Kidney (tissue), 14 donors: Measurements from ENCODE around the gene EIF2S2. TPM values are rescaled to one million over a fixed set of nuclear protein-coding genes. Genes with fewer than 3 reads are reported as not detected.
A peak's percentile ranks its signal among the peaks of the same experiment; 100 is the strongest.

ENCODE experiments used
- DNase-seq, 5 donors: peaks; one replicate each; pipeline ENCODE4 v3.0.0-alpha.2; 2013 to 2020
- FAIRE-seq: peaks from 2 replicates; lab custom pipeline; 2012; peaks lifted over from hg19 to GRCh38; lab: Jason Lieb, UNC
- H3K27ac ChIP-seq, 2 donors: one replicate each; pipeline ENCODE4 v1.7.0; 2013; ENCODE audit warnings: low read depth in 2 of 2, low read length in 2 of 2, inconsistent platforms in 1 of 2
- H3K27me3 ChIP-seq: one replicate; pipeline ENCODE4 v1.7.1; 2013; ENCODE audit warnings: low read length, inconsistent platforms; ENCODE audit not compliant: control insufficient read depth, insufficient read depth
- H3K36me3 ChIP-seq, 3 donors: one replicate each; pipeline versions ENCODE4 v1.7.0 to v1.7.1; 2013; ENCODE audit warnings: low read length in 3 of 3, control low read depth in 1 of 3, inconsistent platforms in 1 of 3; ENCODE audit not compliant: insufficient read depth in 3 of 3, control insufficient read depth in 2 of 3
- H3K4me1 ChIP-seq, 3 donors: one replicate each; pipeline versions ENCODE4 v1.7.0 to v1.7.1; 2013; ENCODE audit warnings: low read length in 3 of 3, inconsistent platforms in 1 of 3, low read depth in 1 of 3; ENCODE audit not compliant: control insufficient read depth in 2 of 3, insufficient read depth in 2 of 3
- H3K4me3 ChIP-seq, 3 donors: one replicate each; pipeline versions ENCODE4 v1.7.0 to v1.8.1; 2013; ENCODE audit warnings: low read length in 3 of 3, control low read depth in 1 of 3, inconsistent platforms in 1 of 3
- H3K9ac ChIP-seq, 3 donors: one replicate each; pipeline versions ENCODE4 v1.7.0 to v1.7.1; 2013; ENCODE audit warnings: low read length in 3 of 3, control low read depth in 1 of 3, inconsistent platforms in 1 of 3
- H3K9me3 ChIP-seq, 3 donors: one replicate each; pipeline versions ENCODE4 v1.7.0 to v1.7.1; 2013; ENCODE audit warnings: low read length in 3 of 3, control low read depth in 1 of 3, inconsistent platforms in 1 of 3; ENCODE audit not compliant: control insufficient read depth in 2 of 3, insufficient read depth in 1 of 3
- intact Hi-C: fragments of 100-400 bp; cut with DNase I; formaldehyde crosslinking; loops from one replicate; pipeline ENCODE4 v1.11.1; 2022
- polyA plus RNA-seq: library from polyadenylated mRNA; stranded (reverse); fragments of 350-450 nt; fragmentation: Illumina TruSeq; extraction: RNeasy Lipid Tissue Mini Kit (QIAGEN cat#74804); gene quantifications from one replicate; pipeline ENCODE4 v1.2.3, GENCODE V29; 2014; ENCODE audit warnings: low read depth, low replicate concordance; ENCODE audit not compliant: insufficient read depth
- total RNA-seq: library from RNA; stranded (reverse); fragmentation: NEBNext Ultra II Directional; extraction: Animal tissue kit (Norgen Biotek cat#: 25700); gene quantifications from one replicate; pipeline ENCODE4 v1.2.1, GENCODE V29; 2021
- TF ChIP-seq, protein P1 (sequence below): IDR thresholded peaks from 3 replicates; pipeline ENCODE4 v1.5.1; 2012; ENCODE audit warnings: mild to moderate bottlenecking, moderate library complexity, borderline replicate concordance; ENCODE audit not compliant: insufficient read depth; ENCODE audit errors: extremely low read depth
- donor health status: control.
- donor health status: control.
- donor health status: control.
- donor health status: control.
- donor health status: control.
- donor health status: DM: yes; HTN: yes; CAD: no.
- donor health status: Normal renal cell carcinoma (clear cell type).

The EIF2S2 gene
- total and polyA plus RNA-seq, 2 donors from 2014 or later = 51.2 to 60.3 TPM

DNA sequence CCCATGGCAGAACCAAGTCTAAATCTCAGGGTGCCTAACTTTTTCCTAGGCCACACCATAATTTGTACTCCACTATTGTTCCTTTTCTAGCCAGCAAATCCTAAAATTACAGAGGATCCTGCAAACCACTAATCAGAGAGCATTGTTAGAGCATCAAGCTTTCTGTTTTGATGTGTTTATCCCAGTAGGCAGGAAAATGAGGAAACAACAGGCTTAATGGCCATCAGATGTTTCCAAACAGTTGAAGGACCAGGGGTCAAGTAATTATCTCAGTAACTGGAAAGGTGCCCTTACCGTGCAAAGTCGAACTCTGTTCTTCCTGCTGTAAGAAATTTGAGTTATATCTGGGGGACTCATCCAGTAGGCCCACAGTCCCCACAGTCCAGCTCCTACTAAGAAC is 59.6 kb downstream of the EIF2S2 start:
- no peaks in the 10 kb centered on the region for H3K36me3 ChIP-seq
- DNase-seq (no peak), FAIRE-seq (no peak)
- no peaks in the 10 kb centered on the region for H3K9me3 ChIP-seq
- intact Hi-C loops = no loop called here
- H3K27me3 ChIP-seq = no peaks in the 10 kb centered on the region
- no peak overlapping the region for H3K9ac ChIP-seq
- TF ChIP-seq, protein P1, sequence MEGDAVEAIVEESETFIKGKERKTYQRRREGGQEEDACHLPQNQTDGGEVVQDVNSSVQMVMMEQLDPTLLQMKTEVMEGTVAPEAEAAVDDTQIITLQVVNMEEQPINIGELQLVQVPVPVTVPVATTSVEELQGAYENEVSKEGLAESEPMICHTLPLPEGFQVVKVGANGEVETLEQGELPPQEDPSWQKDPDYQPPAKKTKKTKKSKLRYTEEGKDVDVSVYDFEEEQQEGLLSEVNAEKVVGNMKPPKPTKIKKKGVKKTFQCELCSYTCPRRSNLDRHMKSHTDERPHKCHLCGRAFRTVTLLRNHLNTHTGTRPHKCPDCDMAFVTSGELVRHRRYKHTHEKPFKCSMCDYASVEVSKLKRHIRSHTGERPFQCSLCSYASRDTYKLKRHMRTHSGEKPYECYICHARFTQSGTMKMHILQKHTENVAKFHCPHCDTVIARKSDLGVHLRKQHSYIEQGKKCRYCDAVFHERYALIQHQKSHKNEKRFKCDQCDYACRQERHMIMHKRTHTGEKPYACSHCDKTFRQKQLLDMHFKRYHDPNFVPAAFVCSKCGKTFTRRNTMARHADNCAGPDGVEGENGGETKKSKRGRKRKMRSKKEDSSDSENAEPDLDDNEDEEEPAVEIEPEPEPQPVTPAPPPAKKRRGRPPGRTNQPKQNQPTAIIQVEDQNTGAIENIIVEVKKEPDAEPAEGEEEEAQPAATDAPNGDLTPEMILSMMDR = no peak
- no peak overlapping the region for H3K27ac ChIP-seq
- H3K4me1 ChIP-seq = peaks cover 3 to 17% (median 14%) of the 10 kb centered on the region in 3 donors
- H3K4me3 ChIP-seq = no peak overlapping the region

DNA sequence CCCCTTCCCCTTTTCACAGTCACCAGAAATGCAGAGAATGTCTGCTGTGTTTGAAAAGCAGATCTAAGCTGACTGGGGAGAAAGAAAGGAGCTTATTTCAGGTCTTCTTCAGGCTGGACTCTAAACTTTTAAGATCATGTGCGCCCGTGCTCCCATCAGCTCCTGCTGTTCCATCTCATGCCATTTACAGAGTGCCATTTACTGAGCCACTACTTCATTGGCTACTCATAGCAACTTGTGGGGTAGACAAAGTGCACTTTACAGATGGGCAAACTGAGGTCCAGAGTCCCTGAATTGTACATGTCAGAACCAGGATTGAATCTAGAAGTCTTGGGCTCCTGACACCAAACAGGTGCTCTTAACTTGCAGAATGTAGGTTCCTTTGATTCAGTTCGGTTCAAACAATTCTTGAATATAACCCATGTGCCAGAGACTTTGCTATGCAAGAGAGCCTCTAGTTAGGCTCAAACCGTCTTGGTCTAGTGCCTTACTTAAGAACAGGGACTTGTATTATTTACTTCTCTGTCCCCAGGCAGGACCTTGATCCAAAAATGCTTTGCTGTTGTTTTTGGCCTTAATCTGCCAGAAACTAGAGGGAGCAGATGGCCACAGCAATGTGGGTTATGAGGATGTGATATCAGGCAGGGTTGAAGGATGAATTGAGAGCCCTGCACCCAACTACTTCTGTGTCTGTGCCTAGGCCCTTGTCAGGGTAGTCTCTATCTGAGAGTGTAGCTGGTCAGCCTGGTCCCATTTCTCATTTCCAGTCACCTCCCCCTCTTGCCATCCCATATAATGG is 61.9 kb downstream of the EIF2S2 start:
- Histone ChIP-seq H3K4me1 (peaks cover 6 to 30% (median 24%) of the 10 kb centered on the region in 3 donors), H3K9ac (no peak overlapping the region), H3K27ac (no peak overlapping the region), H3K9me3 (no peaks in the 10 kb centered on the region), H3K27me3 (no peaks in the 10 kb centered on the region), H3K36me3 (no peaks in the 10 kb centered on the region), H3K4me3 (no peak overlapping the region)
- DNase-seq = peak in 1 of 5 donors; percentile 41
- no peak for FAIRE-seq
- intact Hi-C loops = no loop called here
- TF ChIP-seq, protein P1 = no peak

GRCh38 chr20:34049389-34049788 is 62.7 kb downstream of the EIF2S2 start:
- H3K27ac ChIP-seq = no peak overlapping the region
- no peaks in the 10 kb centered on the region for H3K9me3 ChIP-seq
- H3K9ac ChIP-seq = no peak overlapping the region
- H3K36me3 ChIP-seq = no peaks in the 10 kb centered on the region
- TF ChIP-seq, protein P1 = no peak
- no peak for DNase-seq
- no peaks in the 10 kb centered on the region for H3K27me3 ChIP-seq
- intact Hi-C loops = no loop called here
- no peak for FAIRE-seq
- no peak overlapping the region for H3K4me3 ChIP-seq
- peaks cover 6 to 30% (median 24%) of the 10 kb centered on the region in 3 donors for H3K4me1 ChIP-seq
